Neural progenitor cell (in vitro differentiated cells): Measurements from ENCODE around the gene MKLN1. TPM values are rescaled to one million over a fixed set of nuclear protein-coding genes. Genes with fewer than 3 reads are reported as not detected.
"Not testable (repeated sequence)": the region's sequence is repeated elsewhere in the genome, so short reads cannot be mapped to it uniquely, and the experiment has no call there.

ENCODE experiments used
- DNase-seq: peaks from one replicate; pipeline ENCODE4 v3.0.0-alpha.2; 2016; ENCODE audit warnings: low spot score
- H2AFZ ChIP-seq: fragments of 200-600 bp; sonication (generic); replicated peaks from 2 replicates; pipeline ENCODE4 v1.6.1; 2016; ENCODE audit warnings: antibody characterized with exemption
- H3F3A ChIP-seq: fragments of 200-600 bp; sonication (generic); 2 replicates; pipeline ENCODE4 v1.6.1; 2016; ENCODE audit warnings: antibody characterized with exemption, low read depth
- H3K27ac ChIP-seq: fragments of 200-600 bp; sonication (generic); 2 replicates; pipeline ENCODE4 v1.5.1; 2016; ENCODE audit warnings: mild to moderate bottlenecking
- H3K27me3 ChIP-seq: fragments of 200-600 bp; sonication (generic); 2 replicates; pipeline ENCODE4 v1.6.1; 2016; ENCODE audit warnings: mild to moderate bottlenecking, moderate library complexity
- H3K36me3 ChIP-seq: fragments of 200-600 bp; sonication (generic); 2 replicates; pipeline ENCODE4 v1.5.1; 2016
- H3K4me1 ChIP-seq: fragments of 200-600 bp; sonication (generic); 2 replicates; pipeline ENCODE4 v1.6.1; 2016; ENCODE audit warnings: mixed run types
- H3K4me2 ChIP-seq: fragments of 200-600 bp; sonication (generic); 2 replicates; pipeline ENCODE4 v1.6.1; 2016
- H3K4me3 ChIP-seq: fragments of 200-600 bp; sonication (generic); 2 replicates; pipeline ENCODE4 v1.5.1; 2016
- H3K79me2 ChIP-seq: fragments of 200-600 bp; sonication (generic); 2 replicates; pipeline ENCODE4 v1.6.1; 2016; ENCODE audit warnings: low read depth
- H3K9ac ChIP-seq: fragments of 200-600 bp; sonication (generic); 2 replicates; pipeline ENCODE4 v1.6.1; 2016
- H3K9me3 ChIP-seq: fragments of 200-600 bp; sonication (generic); 2 replicates; pipeline ENCODE4 v1.5.1; 2016; ENCODE audit warnings: low read depth
- H4K20me1 ChIP-seq: fragments of 200-600 bp; sonication (generic); 2 replicates; pipeline ENCODE4 v1.6.1; 2016; ENCODE audit warnings: low read depth
- H3K27ac Mint-ChIP-seq: 3 replicates; pipeline ENCODE4 v1.8.0; 2021; ENCODE audit warnings: mixed read lengths
- H3K27me3 Mint-ChIP-seq: 2 replicates; pipeline ENCODE4 v1.8.0; 2022; ENCODE audit warnings: low read depth, mild to moderate bottlenecking, inconsistent platforms, moderate library complexity, mixed read lengths; ENCODE audit not compliant: insufficient read depth
- H3K36me3 Mint-ChIP-seq: 3 replicates; pipeline ENCODE4 v1.8.0; 2021; ENCODE audit warnings: mixed read lengths
- H3K4me1 Mint-ChIP-seq: 3 replicates; pipeline ENCODE4 v1.8.0; 2021; ENCODE audit warnings: mixed read lengths
- H3K4me3 Mint-ChIP-seq: 3 replicates; pipeline ENCODE4 v1.8.0; 2021; ENCODE audit warnings: mild to moderate bottlenecking, moderate library complexity, mixed read lengths
- H3K9me3 Mint-ChIP-seq: 3 replicates; pipeline ENCODE4 v1.8.0; 2020; ENCODE audit warnings: mixed read lengths
- CTCF ChIP-seq: fragments of 200-600 bp; sonication (generic); IDR thresholded peaks from 2 replicates; pipeline ENCODE4 v1.5.1; 2017; ENCODE audit warnings: antibody characterized with exemption, mild to moderate bottlenecking
- EZH2 ChIP-seq: fragments of 200-600 bp; sonication (generic); IDR thresholded peaks from 2 replicates; pipeline ENCODE4 v1.6.1; 2017; ENCODE audit warnings: antibody characterized with exemption, mild to moderate bottlenecking, moderate library complexity
- EZH2phosphoT487 ChIP-seq: fragments of 200-600 bp; sonication (generic); IDR thresholded peaks from 2 replicates; pipeline ENCODE4 v1.6.1; 2017; ENCODE audit warnings: antibody characterized with exemption
- total RNA-seq: library from RNA; depleted of rRNA; stranded (reverse); fragments of >200 nt; gene quantifications from 2 replicates; pipeline ENCODE4 v1.2.3, GENCODE V29; 2015; ENCODE audit warnings: low replicate concordance

The MKLN1 gene
- total RNA-seq, 1 donor from 2014 or later = 60.9 TPM

DNA sequence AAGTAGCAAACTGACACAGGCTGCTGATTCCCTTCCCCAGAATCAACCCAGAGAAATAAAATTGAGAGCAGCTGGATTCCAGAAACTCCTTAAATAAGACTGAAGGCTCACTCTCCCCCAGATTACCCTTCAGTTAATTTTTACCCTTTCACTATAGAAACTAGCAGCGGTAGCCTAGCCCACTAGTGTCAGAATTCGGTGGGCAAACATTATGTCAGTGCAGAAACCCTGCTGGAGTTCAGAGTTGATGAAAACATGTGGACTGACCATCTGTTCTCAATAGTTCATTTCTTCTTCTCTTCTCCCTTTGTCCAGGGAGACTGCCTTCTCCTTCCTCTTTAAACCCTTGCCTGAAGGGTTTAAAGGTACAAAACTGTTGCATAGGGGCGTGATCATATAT lies 128.7 kb downstream of the MKLN1 start:
- Histone ChIP-seq H3K9me3 (no peaks in the 10 kb centered on the region), H3K4me1 (no peaks in the 10 kb centered on the region), H3K4me2 (no peak overlapping the region), H3K4me3 (no peak overlapping the region), H3K36me3 (no peaks in the 10 kb centered on the region), H3F3A (no peaks in the 10 kb centered on the region), H3K79me2 (no peaks in the 10 kb centered on the region), H3K9ac (no peak overlapping the region), H3K27ac (no peak overlapping the region), H4K20me1 (no peaks in the 10 kb centered on the region), H3K27me3 (no peaks in the 10 kb centered on the region), H2AFZ (no peak overlapping the region)
- no peaks in the 10 kb centered on the region for H3K27me3 Mint-ChIP-seq
- TF ChIP-seq EZH2phosphoT487 = no peak
- TF ChIP-seq CTCF = no peak
- no peak for TF ChIP-seq EZH2
- peaks cover 25% of the 10 kb centered on the region for H3K36me3 Mint-ChIP-seq
- peaks cover 3% of the 10 kb centered on the region for H3K4me1 Mint-ChIP-seq
- H3K4me3 Mint-ChIP-seq = no peak overlapping the region
- DNase-seq = no peak
- no peaks in the 10 kb centered on the region for H3K9me3 Mint-ChIP-seq
- no peak overlapping the region for H3K27ac Mint-ChIP-seq

- Mint-ChIP-seq H3K27me3 (no peaks in the 10 kb centered on the region), H3K9me3 (no peaks in the 10 kb centered on the region), H3K36me3 (peaks cover 34% of the 10 kb centered on the region), H3K27ac (no peak overlapping the region), H3K4me1 (peaks cover 3% of the 10 kb centered on the region), H3K4me3 (no peak overlapping the region)
- Histone ChIP-seq H3K27ac (no peak overlapping the region), H3K9ac (no peak overlapping the region), H3K9me3 (no peaks in the 10 kb centered on the region), H2AFZ (no peak overlapping the region), H3K79me2 (no peaks in the 10 kb centered on the region), H4K20me1 (no peaks in the 10 kb centered on the region), H3K27me3 (no peaks in the 10 kb centered on the region), H3K4me1 (no peaks in the 10 kb centered on the region), H3K4me3 (no peak overlapping the region), H3F3A (no peaks in the 10 kb centered on the region), H3K4me2 (no peak overlapping the region), H3K36me3 (peaks cover 2% of the 10 kb centered on the region)
- TF ChIP-seq EZH2 (no peak), CTCF (no peak), EZH2phosphoT487 (no peak)
- DNase-seq = no peak
Observed at GRCh38 chr7:131459256-131459655, 131.6 kb downstream of the MKLN1 start.

DNA sequence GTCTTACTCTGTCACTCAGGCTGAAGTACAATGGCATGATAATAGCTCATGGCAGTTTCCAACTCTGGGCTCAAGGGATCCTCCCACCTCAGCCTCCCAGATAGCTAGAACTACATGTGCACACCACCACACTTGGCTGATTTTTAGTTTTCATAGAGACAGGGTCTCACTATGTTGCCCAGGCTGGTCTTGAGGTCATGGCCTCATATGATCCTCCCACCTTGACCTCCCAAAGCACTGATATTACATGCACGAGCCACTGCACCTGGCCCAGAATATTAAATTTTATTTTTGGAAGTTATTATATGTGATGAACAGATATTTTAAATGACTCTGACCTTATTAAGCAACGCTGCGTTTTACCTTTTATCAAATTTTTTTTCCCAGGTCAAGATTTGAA lies 134.4 kb downstream of the MKLN1 start:
- Mint-ChIP-seq H3K4me1 (no peaks in the 10 kb centered on the region), H3K27ac (no peak overlapping the region), H3K27me3 (no peaks in the 10 kb centered on the region), H3K9me3 (no peaks in the 10 kb centered on the region), H3K36me3 (peaks cover 35% of the 10 kb centered on the region), H3K4me3 (no peak overlapping the region)
- Histone ChIP-seq H3K9ac (no peak overlapping the region), H3K36me3 (peaks cover 9% of the 10 kb centered on the region), H3K4me1 (no peaks in the 10 kb centered on the region), H3K9me3 (no peaks in the 10 kb centered on the region), H3F3A (no peaks in the 10 kb centered on the region), H3K27me3 (no peaks in the 10 kb centered on the region), H3K4me3 (no peak overlapping the region), H3K79me2 (no peaks in the 10 kb centered on the region), H3K4me2 (no peak overlapping the region), H2AFZ (no peak overlapping the region), H4K20me1 (no peaks in the 10 kb centered on the region), H3K27ac (no peak overlapping the region)
- TF ChIP-seq EZH2phosphoT487 (no peak), CTCF (no peak), EZH2 (no peak)
- no peak for DNase-seq

DNA sequence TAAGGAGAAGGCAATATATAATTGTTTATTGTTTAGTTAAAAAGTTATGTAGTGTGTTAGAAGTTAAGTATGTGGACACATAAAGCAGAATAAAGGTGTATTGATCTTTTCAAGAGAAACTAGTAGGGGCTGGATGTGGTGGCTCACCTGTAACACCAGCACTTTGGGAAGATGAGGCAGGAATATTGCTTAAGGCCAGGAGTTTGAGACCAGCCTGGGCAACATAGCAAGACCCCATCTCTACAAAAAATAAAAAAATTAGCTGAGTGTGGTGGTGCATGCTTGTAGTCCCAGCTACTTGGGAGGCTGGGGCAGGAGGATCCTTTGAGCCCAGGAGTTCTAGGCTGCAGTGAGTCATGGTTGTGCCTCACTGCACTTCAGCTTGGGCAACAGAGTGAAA lies 135.0 kb downstream of the MKLN1 start:
- H2AFZ ChIP-seq, H3K4me3 Mint-ChIP-seq, H3K9me3 Mint-ChIP-seq, H3K9me3 ChIP-seq, H3K4me2 ChIP-seq, H3K4me3 ChIP-seq, H3K9ac ChIP-seq, H3K36me3 ChIP-seq, H3K27ac Mint-ChIP-seq, H3K4me1 Mint-ChIP-seq, H3F3A ChIP-seq, H3K4me1 ChIP-seq, H4K20me1 ChIP-seq, H3K27me3 ChIP-seq, H3K27ac ChIP-seq, DNase-seq, H3K27me3 Mint-ChIP-seq, H3K79me2 ChIP-seq: not testable (repeated sequence)
- H3K36me3 Mint-ChIP-seq = peaks cover 37% of the 10 kb centered on the region
